ENCODE measurements around the gene DBP.

The DBP gene

GRCh38 chr19:48631225-48631624 lies 6.0 kb downstream of the DBP start:
- H3K4me3 ChIP-seq (replicated peaks in 1 of 2; ENCODE audit: low read depth in 2 of 2, low read length in 2 of 2), result no peak overlapping the region
- TF ChIP-seq CTCF (IDR thresholded peaks at IDR 0.05; ENCODE audit: low read depth, low read length), result no peak
- no peak for DNase-seq (ENCODE audit: low read depth in 2 of 2)

GRCh38 chr19:48630296-48631063 lies 6.7 kb downstream of the DBP start:
- peak; percentile 58 to 87 for DNase-seq (ENCODE audit: low read depth in 2 of 2)
- peak overlapping the region in 1 of 2 donors; percentile 10 for H3K4me3 ChIP-seq (replicated peaks in 1 of 2; ENCODE audit: low read depth in 2 of 2, low read length in 2 of 2)
- peak; percentile 10 for TF ChIP-seq CTCF (IDR thresholded peaks at IDR 0.05; ENCODE audit: low read depth, low read length)

- peak in 1 of 2 donors; percentile 82 for DNase-seq (ENCODE audit: low read depth in 2 of 2)
- H3K4me3 ChIP-seq (replicated peaks in 1 of 2; ENCODE audit: low read depth in 2 of 2, low read length in 2 of 2), result no peak overlapping the region
- TF ChIP-seq CTCF (IDR thresholded peaks at IDR 0.05; ENCODE audit: low read depth, low read length), result no peak
These were observed 7.4 kb downstream of the DBP start for GRCh38 chr19:48629599-48630295.

- no peak for TF ChIP-seq CTCF (IDR thresholded peaks at IDR 0.05; ENCODE audit: low read depth, low read length)
- no peak overlapping the region for H3K4me3 ChIP-seq (replicated peaks in 1 of 2; ENCODE audit: low read depth in 2 of 2, low read length in 2 of 2)
- no peak for DNase-seq (ENCODE audit: low read depth in 2 of 2)
These were observed 7.9 kb downstream of the DBP start for GRCh38 chr19:48629297-48629598.

GRCh38 chr19:48628486-48629296 lies 8.5 kb downstream of the DBP start:
- H3K4me3 ChIP-seq (replicated peaks in 1 of 2; ENCODE audit: low read depth in 2 of 2, low read length in 2 of 2), result no peak overlapping the region

More at GRCh38 chr19:48628486-48629296, 8.5 kb downstream of the DBP start:
- no peak for TF ChIP-seq CTCF (IDR thresholded peaks at IDR 0.05; ENCODE audit: low read depth, low read length)
- no peak for DNase-seq (ENCODE audit: low read depth in 2 of 2)

Measured in cardiac fibroblast (primary cell).